ENCODE results near the gene KDM5A.
A peak's percentile ranks its signal among the peaks of the same experiment; 100 is the strongest.
"Not testable (repeated sequence)": the region's sequence is repeated elsewhere in the genome, so short reads cannot be mapped to it uniquely, and the experiment has no call there.

The KDM5A gene

GRCh38 chr12:389142-390096 lies at the start of gene KDM5A:
Gene KDM5A, minus strand, starts transcription at chr12:389320. Its CDS starts 229 bp downstream, at chr12:389091.
- Histone ChIP-seq H3K9ac (peak within 1 kb of the TSS; percentile 73), H3K4me3 (ENCODE audit: low read depth, low read length) (peak within 1 kb of the TSS; percentile 94), H3K9me3 (ENCODE audit: control insufficient read depth, low read length) (no peaks in the 10 kb centered on the region), H3K27me3 (ENCODE audit: control insufficient read depth, insufficient read depth, low read length) (no peaks in the 10 kb centered on the region), H3K36me3 (ENCODE audit: control insufficient read depth, insufficient read depth, low read length) (no peaks in the 10 kb centered on the region), H3K27ac (peak within 1 kb of the TSS; percentile 97), H3K79me2 (peaks cover 27% of the 10 kb centered on the region), H3K4me2 (ENCODE audit: low read length) (peak within 1 kb of the TSS; percentile 68), H3K4me1 (peaks cover 7% of the 10 kb centered on the region), H2AFZ (peak within 1 kb of the TSS; percentile 99)
- TF ChIP-seq, protein P1, sequence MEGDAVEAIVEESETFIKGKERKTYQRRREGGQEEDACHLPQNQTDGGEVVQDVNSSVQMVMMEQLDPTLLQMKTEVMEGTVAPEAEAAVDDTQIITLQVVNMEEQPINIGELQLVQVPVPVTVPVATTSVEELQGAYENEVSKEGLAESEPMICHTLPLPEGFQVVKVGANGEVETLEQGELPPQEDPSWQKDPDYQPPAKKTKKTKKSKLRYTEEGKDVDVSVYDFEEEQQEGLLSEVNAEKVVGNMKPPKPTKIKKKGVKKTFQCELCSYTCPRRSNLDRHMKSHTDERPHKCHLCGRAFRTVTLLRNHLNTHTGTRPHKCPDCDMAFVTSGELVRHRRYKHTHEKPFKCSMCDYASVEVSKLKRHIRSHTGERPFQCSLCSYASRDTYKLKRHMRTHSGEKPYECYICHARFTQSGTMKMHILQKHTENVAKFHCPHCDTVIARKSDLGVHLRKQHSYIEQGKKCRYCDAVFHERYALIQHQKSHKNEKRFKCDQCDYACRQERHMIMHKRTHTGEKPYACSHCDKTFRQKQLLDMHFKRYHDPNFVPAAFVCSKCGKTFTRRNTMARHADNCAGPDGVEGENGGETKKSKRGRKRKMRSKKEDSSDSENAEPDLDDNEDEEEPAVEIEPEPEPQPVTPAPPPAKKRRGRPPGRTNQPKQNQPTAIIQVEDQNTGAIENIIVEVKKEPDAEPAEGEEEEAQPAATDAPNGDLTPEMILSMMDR (IDR thresholded peaks at IDR 0.05), result no peak

DNA sequence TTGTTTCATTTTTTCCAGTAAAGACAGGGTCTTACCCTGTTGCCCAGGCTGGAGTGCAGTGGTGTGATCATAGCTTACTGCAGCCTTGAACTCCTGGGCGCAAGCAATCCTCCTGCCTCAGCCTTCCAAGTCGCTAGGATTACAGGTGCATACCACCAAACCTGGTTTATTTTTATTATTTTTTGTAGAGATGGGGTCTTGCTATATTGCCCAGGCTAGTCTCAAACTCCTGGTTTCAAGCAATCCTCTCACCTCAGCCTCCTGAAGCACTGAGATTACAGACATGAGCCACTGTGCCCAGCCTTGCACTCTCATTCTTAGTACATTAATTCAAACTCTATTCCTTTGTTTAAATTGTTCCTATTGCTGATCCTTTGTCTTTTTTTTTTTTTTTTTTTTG lies 46.6 kb upstream of the KDM5A start:
- H3K27me3 ChIP-seq (ENCODE audit: control insufficient read depth, insufficient read depth, low read length); H3K9ac ChIP-seq; H3K4me2 ChIP-seq (ENCODE audit: low read length); H2AFZ ChIP-seq; H3K9me3 ChIP-seq (ENCODE audit: control insufficient read depth, low read length); H3K4me3 ChIP-seq (ENCODE audit: low read depth, low read length); H3K4me1 ChIP-seq; H3K27ac ChIP-seq; H3K79me2 ChIP-seq; H3K36me3 ChIP-seq (ENCODE audit: control insufficient read depth, insufficient read depth, low read length): not testable (repeated sequence)

DNA sequence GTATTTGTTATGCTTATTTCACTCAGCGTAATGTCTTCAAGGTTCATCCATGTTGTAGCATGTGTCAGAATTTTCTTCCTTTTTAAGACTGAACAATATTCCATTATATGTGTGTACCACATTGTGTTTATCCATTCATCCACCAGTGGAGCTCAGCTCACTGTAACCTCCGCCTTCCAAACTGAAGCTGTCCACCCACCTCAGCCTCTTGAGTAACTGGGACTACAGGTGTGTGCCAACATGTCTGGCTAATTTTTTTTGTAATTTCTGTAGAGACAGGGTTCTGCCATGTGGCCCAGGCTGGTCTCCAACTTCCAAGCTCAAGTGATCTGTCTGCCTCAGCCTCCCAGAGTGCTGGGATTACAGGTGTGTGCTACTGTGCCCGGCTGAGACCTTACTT lies 33.4 kb upstream of the KDM5A start:
- Histone ChIP-seq H3K4me3 (ENCODE audit: low read depth, low read length) (no peak overlapping the region), H3K27me3 (ENCODE audit: control insufficient read depth, insufficient read depth, low read length) (no peaks in the 10 kb centered on the region), H3K4me2 (ENCODE audit: low read length) (no peak overlapping the region), H3K9ac (no peak overlapping the region), H2AFZ (no peak overlapping the region), H3K79me2 (no peaks in the 10 kb centered on the region), H3K4me1 (no peaks in the 10 kb centered on the region), H3K9me3 (ENCODE audit: control insufficient read depth, low read length) (no peaks in the 10 kb centered on the region), H3K36me3 (ENCODE audit: control insufficient read depth, insufficient read depth, low read length) (no peaks in the 10 kb centered on the region), H3K27ac (no peak overlapping the region)
- TF ChIP-seq, protein P1 (IDR thresholded peaks at IDR 0.05), result no peak

DNA sequence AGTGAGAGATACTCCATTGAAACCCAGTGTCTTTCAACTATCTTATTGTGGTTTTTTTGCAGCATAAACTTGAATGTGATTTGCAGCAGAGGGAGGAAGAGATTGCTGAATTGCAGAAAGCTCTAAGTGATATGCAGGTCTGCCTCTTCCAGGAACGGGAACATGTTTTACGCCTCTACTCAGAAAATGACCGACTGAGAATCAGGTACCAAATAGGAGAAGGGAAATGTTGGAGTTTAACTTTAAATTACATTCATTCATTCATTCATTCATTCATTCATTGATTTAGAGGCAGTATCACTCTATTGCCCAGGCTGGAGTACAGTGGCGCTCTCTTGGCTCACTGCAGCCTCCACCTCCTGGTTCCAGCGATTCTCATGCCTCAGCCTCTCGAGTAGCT lies 29.3 kb upstream of the KDM5A start:
- Histone ChIP-seq H3K4me2 (ENCODE audit: low read length) (no peak overlapping the region), H3K36me3 (ENCODE audit: control insufficient read depth, insufficient read depth, low read length) (no peaks in the 10 kb centered on the region)
- TF ChIP-seq, protein P1 (IDR thresholded peaks at IDR 0.05), result no peak

GRCh38 chr12:414859-415258 lies 25.7 kb upstream of the KDM5A start:
- Histone ChIP-seq H3K27ac (no peak overlapping the region), H3K79me2 (no peaks in the 10 kb centered on the region), H3K4me1 (no peaks in the 10 kb centered on the region), H3K36me3 (ENCODE audit: control insufficient read depth, insufficient read depth, low read length) (no peaks in the 10 kb centered on the region), H3K9ac (no peak overlapping the region), H3K4me2 (ENCODE audit: low read length) (no peak overlapping the region), H3K27me3 (ENCODE audit: control insufficient read depth, insufficient read depth, low read length) (no peaks in the 10 kb centered on the region), H3K9me3 (ENCODE audit: control insufficient read depth, low read length) (no peaks in the 10 kb centered on the region), H2AFZ (no peak overlapping the region), H3K4me3 (ENCODE audit: low read depth, low read length) (no peak overlapping the region)
- TF ChIP-seq, protein P1 (IDR thresholded peaks at IDR 0.05), result no peak

More for the DNA sequence above, 29.3 kb upstream of the KDM5A start:
- Histone ChIP-seq H3K27ac (no peak overlapping the region), H3K4me1 (no peaks in the 10 kb centered on the region), H3K27me3 (ENCODE audit: control insufficient read depth, insufficient read depth, low read length) (no peaks in the 10 kb centered on the region), H3K4me3 (ENCODE audit: low read depth, low read length) (no peak overlapping the region), H2AFZ (no peak overlapping the region), H3K79me2 (no peaks in the 10 kb centered on the region), H3K9me3 (ENCODE audit: control insufficient read depth, low read length) (no peaks in the 10 kb centered on the region), H3K9ac (no peak overlapping the region)
